Neuronal stem cell (in vitro differentiated cells): ENCODE results near the gene RNF220.

Experiments used
- DNase-seq: peaks from one replicate; pipeline ENCODE4 v3.0.0-alpha.2; 2013; ENCODE audit warnings: low spot score
- H2AFZ ChIP-seq: one replicate; pipeline ENCODE4 v1.6.1; 2013; ENCODE audit warnings: mild to moderate bottlenecking, low read length, inconsistent platforms
- H2AK5ac ChIP-seq: 2 replicates; pipeline ENCODE4 v1.6.1; 2013; ENCODE audit warnings: low read depth, mild to moderate bottlenecking, inconsistent platforms, low read length, moderate library complexity, mixed read lengths
- H2BK120ac ChIP-seq: 2 replicates; pipeline ENCODE4 v1.6.1; 2013; ENCODE audit warnings: low read depth, mild to moderate bottlenecking, inconsistent platforms, low read length, moderate library complexity, mixed read lengths
- H2BK12ac ChIP-seq: one replicate; pipeline ENCODE4 v1.6.1; 2013; ENCODE audit warnings: low read length, inconsistent platforms
- H2BK15ac ChIP-seq: 2 replicates; pipeline ENCODE4 v1.6.1; 2013; ENCODE audit warnings: mild to moderate bottlenecking, low read length, inconsistent platforms, mixed read lengths
- H2BK5ac ChIP-seq: one replicate; pipeline ENCODE4 v1.6.1; 2013; ENCODE audit warnings: inconsistent platforms, mild to moderate bottlenecking, low read length, moderate library complexity
- H3K14ac ChIP-seq: one replicate; pipeline ENCODE4 v1.6.1; 2013; ENCODE audit warnings: low read length, inconsistent platforms
- H3K18ac ChIP-seq: 2 replicates; pipeline ENCODE4 v1.6.1; 2013; ENCODE audit warnings: low read length, inconsistent platforms
- H3K23ac ChIP-seq: 2 replicates; pipeline ENCODE4 v1.6.1; 2013; ENCODE audit warnings: low read depth, mild to moderate bottlenecking, mixed read lengths, low read length, inconsistent platforms; ENCODE audit not compliant: poor library complexity
- H3K27ac ChIP-seq: replicated peaks from 3 replicates; pipeline ENCODE4 v1.5.1; 2013; ENCODE audit warnings: low read length, inconsistent platforms
- H3K27me3 ChIP-seq, 3 experiments: 2 replicates each; pipeline ENCODE4 v1.6.1; 2013; ENCODE audit warnings: low read length in 3 of 3, mild to moderate bottlenecking in 2 of 3, inconsistent platforms in 1 of 3, low read depth in 1 of 3, mixed read lengths in 1 of 3, moderate library complexity in 1 of 3; ENCODE audit not compliant: control insufficient read depth in 3 of 3, insufficient read depth in 3 of 3
- H3K36me3 ChIP-seq, 2 donors: replicated peaks in 1 of 2; 2 replicates each; pipeline ENCODE4 v1.6.1; 2013; ENCODE audit warnings: low read length in 2 of 2; ENCODE audit not compliant: control insufficient read depth in 2 of 2, insufficient read depth in 2 of 2
- H3K4ac ChIP-seq: 2 replicates; pipeline ENCODE4 v1.6.1; 2013; ENCODE audit warnings: inconsistent platforms, mild to moderate bottlenecking, low read length, moderate library complexity
- H3K4me1 ChIP-seq, 2 donors: 1 replicate in 1 of 2; 2 replicates in 1 of 2; pipeline ENCODE4 v1.6.1; 2013; ENCODE audit warnings: low read length in 2 of 2, low read depth in 1 of 2; ENCODE audit not compliant: control insufficient read depth in 2 of 2, insufficient read depth in 1 of 2
- H3K4me2 ChIP-seq: one replicate; pipeline ENCODE4 v1.6.1; 2013; ENCODE audit warnings: mild to moderate bottlenecking, low read length, inconsistent platforms; ENCODE audit not compliant: insufficient read depth, poor library complexity, severe bottlenecking
- H3K4me3 ChIP-seq, 2 donors: 2 replicates each; pipeline ENCODE4 v1.5.1; 2013; ENCODE audit warnings: low read length in 2 of 2, mild to moderate bottlenecking in 2 of 2, inconsistent platforms in 1 of 2, moderate library complexity in 1 of 2
- H3K79me1 ChIP-seq: one replicate; pipeline ENCODE4 v1.6.1; 2013; ENCODE audit warnings: low read depth, mild to moderate bottlenecking, inconsistent platforms, low read length, moderate library complexity
- H3K9ac ChIP-seq: one replicate; pipeline ENCODE4 v1.6.1; 2013; ENCODE audit warnings: mild to moderate bottlenecking, low read depth, low read length, inconsistent platforms; ENCODE audit not compliant: poor library complexity
- H3K9me3 ChIP-seq, 2 donors: replicated peaks in 1 of 2; 2 replicates each; pipeline versions ENCODE3 to v1.6.1; 2013; ENCODE audit warnings: low read length in 2 of 2, mild to moderate bottlenecking in 2 of 2, inconsistent platforms in 1 of 2, low read depth in 1 of 2, mixed read lengths in 1 of 2, moderate library complexity in 1 of 2; ENCODE audit not compliant: control insufficient read depth in 2 of 2, insufficient read depth in 1 of 2
- H4K8ac ChIP-seq: one replicate; pipeline ENCODE4 v1.6.1; 2013; ENCODE audit warnings: low read depth, mild to moderate bottlenecking, inconsistent platforms, low read length, moderate library complexity
- H4K91ac ChIP-seq: one replicate; pipeline ENCODE4 v1.6.1; 2013; ENCODE audit warnings: low read length, low read depth, mild to moderate bottlenecking, inconsistent platforms; ENCODE audit not compliant: poor library complexity
- WGBS, 2 donors: extraction: QIAGEN DNeasy Blood & Tissue Kit; methylation state at CpG; one replicate each; pipeline ENCODE4 v1.1.7; 2013; ENCODE audit warnings: missing lambda C conversion rate in 2 of 2, mixed read lengths in 1 of 2; ENCODE audit not compliant: insufficient read length in 2 of 2, insufficient replicate concordance in 1 of 2; ENCODE audit errors: extremely low coverage in 2 of 2; 5-methylcytosine and 5-hydroxymethylcytosine counted together

The RNF220 gene

DNA sequence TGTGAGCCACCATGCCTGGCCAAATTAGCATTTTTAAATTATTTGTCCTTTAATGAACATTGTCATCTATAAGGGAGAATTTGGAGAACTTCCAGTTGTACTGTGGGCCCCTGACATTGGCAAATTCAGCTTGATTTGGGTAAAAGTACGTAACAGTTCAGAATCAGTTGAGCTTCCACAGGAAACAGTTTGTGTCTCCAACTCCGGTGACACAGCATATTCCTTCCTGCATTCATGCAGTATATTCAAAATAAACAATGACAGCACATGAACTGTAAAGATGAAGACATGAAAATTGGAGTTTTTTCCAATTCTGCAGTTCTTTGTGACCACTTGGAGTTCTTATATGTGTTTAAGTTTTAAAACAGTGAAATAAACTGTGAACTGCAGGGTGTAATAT is 28.2 kb downstream of the RNF220 start:
- no CpG with 5 or more reads among the region's 2 CpGs for WGBS, 2 donors
- no peak overlapping the region for H3K4me2 ChIP-seq
- H2AK5ac ChIP-seq = no peak overlapping the region
- H3K36me3 ChIP-seq = peaks cover 0 to 30% of the 10 kb centered on the region in 2 donors
- no peak overlapping the region for H4K91ac ChIP-seq
- no peak overlapping the region for H3K23ac ChIP-seq
- no peak overlapping the region for H2BK5ac ChIP-seq
- H4K8ac ChIP-seq = no peak overlapping the region
- H2AFZ ChIP-seq = no peak overlapping the region
- H3K9ac ChIP-seq = no peak overlapping the region
- H2BK15ac ChIP-seq = no peak overlapping the region
- H3K27me3 ChIP-seq = no peaks in the 10 kb centered on the region
- H3K4ac ChIP-seq = no peak overlapping the region
- H2BK120ac ChIP-seq = no peak overlapping the region
- peaks cover 5 to 23% of the 10 kb centered on the region in 2 donors for H3K4me1 ChIP-seq
- DNase-seq = no peak
- H3K27ac ChIP-seq = no peak overlapping the region
- H2BK12ac ChIP-seq = no peak overlapping the region
- H3K4me3 ChIP-seq = no peak overlapping the region
- no peak overlapping the region for H3K18ac ChIP-seq
- no peak overlapping the region for H3K14ac ChIP-seq
- H3K9me3 ChIP-seq = no peaks in the 10 kb centered on the region
- H3K79me1 ChIP-seq = no peaks in the 10 kb centered on the region

GRCh38 chr1:44436401-44437106 is 31.5 kb downstream of the RNF220 start:
- Histone ChIP-seq H3K36me3 (peaks cover 0 to 51% of the 10 kb centered on the region in 2 donors), H3K23ac (no peak overlapping the region), H3K27me3 (no peaks in the 10 kb centered on the region), H2BK5ac (no peak overlapping the region), H3K18ac (no peak overlapping the region), H4K91ac (no peak overlapping the region), H3K4me2 (no peak overlapping the region), H2BK120ac (no peak overlapping the region), H3K79me1 (no peaks in the 10 kb centered on the region), H2AFZ (no peak overlapping the region), H2AK5ac (no peak overlapping the region), H3K4ac (no peak overlapping the region), H2BK12ac (no peak overlapping the region), H3K27ac (no peak overlapping the region), H3K9me3 (no peaks in the 10 kb centered on the region), H3K9ac (no peak overlapping the region), H4K8ac (no peak overlapping the region), H3K4me1 (peaks cover 2 to 22% of the 10 kb centered on the region in 2 donors), H3K4me3 (no peak overlapping the region), H2BK15ac (no peak overlapping the region), H3K14ac (no peak overlapping the region)
- no peak for DNase-seq
- WGBS, 2 donors = no CpG with 5 or more reads among the region's 5 CpGs

- Histone ChIP-seq H3K27ac (no peak overlapping the region), H3K36me3 (peaks cover 0 to 52% of the 10 kb centered on the region in 2 donors), H3K23ac (no peak overlapping the region)
These were observed 32.2 kb downstream of the RNF220 start for GRCh38 chr1:44437107-44437716.

GRCh38 chr1:44442791-44443190 is 37.7 kb downstream of the RNF220 start:
- Histone ChIP-seq H3K18ac (no peak overlapping the region), H3K4ac (no peak overlapping the region), H3K9me3 (peaks cover 0 to 4% of the 10 kb centered on the region in 2 donors), H3K9ac (no peak overlapping the region), H3K27ac (no peak overlapping the region), H4K91ac (no peak overlapping the region), H2AFZ (no peak overlapping the region), H4K8ac (no peak overlapping the region), H3K4me2 (no peak overlapping the region), H3K14ac (no peak overlapping the region), H2BK120ac (no peak overlapping the region), H3K23ac (no peak overlapping the region), H3K36me3 (peaks cover 0 to 90% of the 10 kb centered on the region in 2 donors), H2BK5ac (no peak overlapping the region), H2BK12ac (no peak overlapping the region), H3K4me3 (no peak overlapping the region), H2BK15ac (no peak overlapping the region), H2AK5ac (no peak overlapping the region), H3K27me3 (no peaks in the 10 kb centered on the region), H3K79me1 (no peaks in the 10 kb centered on the region), H3K4me1 (peaks cover 0 to under 1% of the 10 kb centered on the region in 2 donors)
- DNase-seq = no peak
- no CpG with 5 or more reads among the region's 1 CpG for WGBS, 2 donors

More at GRCh38 chr1:44437107-44437716, 32.2 kb downstream of the RNF220 start:
- Histone ChIP-seq H3K4ac (no peak overlapping the region), H3K79me1 (no peaks in the 10 kb centered on the region), H2AFZ (no peak overlapping the region), H2BK15ac (no peak overlapping the region), H2AK5ac (no peak overlapping the region), H4K8ac (no peak overlapping the region), H2BK120ac (no peak overlapping the region), H3K14ac (no peak overlapping the region), H3K4me1 (peaks cover 2 to 22% of the 10 kb centered on the region in 2 donors), H3K4me3 (no peak overlapping the region), H3K18ac (no peak overlapping the region), H3K4me2 (no peak overlapping the region), H2BK5ac (no peak overlapping the region), H3K9me3 (no peaks in the 10 kb centered on the region), H4K91ac (no peak overlapping the region), H2BK12ac (no peak overlapping the region), H3K9ac (no peak overlapping the region), H3K27me3 (no peaks in the 10 kb centered on the region)
- DNase-seq = no peak
- WGBS, 2 donors = no CpG with 5 or more reads among the region's 8 CpGs
